Prostate gland (tissue), 2 donors: ENCODE data around the gene CNPY4. TPM values are rescaled to one million over a fixed set of nuclear protein-coding genes. Genes with fewer than 3 reads are reported as not detected.

Source experiments
- DNase-seq: peaks from one replicate; pipeline ENCODE4 v3.0.0-alpha.2; 2019; ENCODE audit warnings: low spot score
- H3K27ac ChIP-seq, 2 donors: fragments of 200-600 bp; sonication (generic); 2 replicates each; pipeline ENCODE4 v1.5.1; 2017 to 2019
- H3K27me3 ChIP-seq: fragments of 200-600 bp; sonication (generic); replicated peaks from 2 replicates; pipeline ENCODE4 v1.5.1; 2019; ENCODE audit not compliant: insufficient read depth
- H3K36me3 ChIP-seq, 2 donors: fragments of 200-600 bp; sonication (generic); 1 replicate in 1 of 2; 2 replicates in 1 of 2; pipeline versions ENCODE4 v1.5.1 to v1.8.1; 2017 to 2019
- H3K4me1 ChIP-seq: fragments of 200-600 bp; sonication (generic); replicated peaks from 2 replicates; pipeline ENCODE4 v1.5.1; 2019
- H3K4me3 ChIP-seq, 2 donors: fragments of 200-600 bp; sonication (generic); 2 replicates each; pipeline ENCODE4 v1.5.1; 2017 to 2019
- H3K9me3 ChIP-seq: fragments of 200-600 bp; sonication (generic); 2 replicates; pipeline ENCODE4 v1.5.1; 2017
- CTCF ChIP-seq, 4 experiments: fragments of 200-600 bp in 2 of 4; fragments of 450-650 bp in 2 of 4; sonication (generic) in 2 of 4; IDR thresholded peaks; 1 replicate in 3 of 4; 2 replicates in 1 of 4; pipeline ENCODE4 v1.5.1; 2016 to 2019; ENCODE audit warnings: antibody characterized with exemption in 4 of 4, mild to moderate bottlenecking in 2 of 4, moderate library complexity in 2 of 4
- POLR2A ChIP-seq: fragments of 450-650 bp; IDR thresholded peaks from one replicate; pipeline ENCODE4 v1.6.1; 2016; ENCODE audit warnings: antibody characterized with exemption, mild to moderate bottlenecking
- POLR2AphosphoS5 ChIP-seq: sonication (generic); formaldehyde crosslinking; IDR thresholded peaks from one replicate; pipeline ENCODE4 v1.6.1; 2017; ENCODE audit warnings: antibody characterized with exemption
- WGBS: methylation state at CpG from one replicate; pipeline ENCODE4 v1.1.5; 2018; 5-methylcytosine and 5-hydroxymethylcytosine counted together
- intact Hi-C: fragments of 100-400 bp; cut with DNase I; formaldehyde crosslinking; loops from one replicate; pipeline ENCODE4 v1.14.2; 2022
- total RNA-seq, 2 donors: library from RNA; depleted of rRNA; stranded (reverse); fragments of >200 nt; gene quantifications; one replicate each; pipeline ENCODE4 v1.1.0, GENCODE V29; 2016

The CNPY4 gene
- total RNA-seq, 2 donors from 2014 or later = 1.6 to 16.1 TPM

- H3K27ac ChIP-seq = no peak overlapping the region
- peaks cover 2% of the 10 kb centered on the region for H3K4me1 ChIP-seq
- H3K36me3 ChIP-seq = peaks cover 14 to 48% of the 10 kb centered on the region in 2 donors
- intact Hi-C loops = no loop called here
- WGBS = 97% methylated on average over 7 of the region's 7 CpGs
- H3K4me3 ChIP-seq = no peak overlapping the region
- TF ChIP-seq POLR2A = no peak
- no peak for TF ChIP-seq CTCF (IDR thresholded peaks at IDR 0.05)
- no peak for TF ChIP-seq POLR2AphosphoS5
- no peaks in the 10 kb centered on the region for H3K27me3 ChIP-seq
- no peak for DNase-seq
- H3K9me3 ChIP-seq = no peaks in the 10 kb centered on the region
Observed at GRCh38 chr7:100074841-100075240, 44.6 kb upstream of the CNPY4 start.

- no peak overlapping the region for H3K27ac ChIP-seq
- H3K27me3 ChIP-seq = no peaks in the 10 kb centered on the region
- TF ChIP-seq POLR2AphosphoS5 (no peak), CTCF (IDR thresholded peaks at IDR 0.05) (no peak), POLR2A (no peak)
- no peaks in the 10 kb centered on the region for H3K9me3 ChIP-seq
- intact Hi-C loops = no loop called here
- H3K36me3 ChIP-seq = peaks cover 14 to 48% of the 10 kb centered on the region in 2 donors
- H3K4me1 ChIP-seq = peaks cover 8% of the 10 kb centered on the region
- WGBS = 91% methylated on average over 6 of the region's 6 CpGs
- no peak for DNase-seq
- H3K4me3 ChIP-seq = no peak overlapping the region
Observed at GRCh38 chr7:100075418-100075817, 44.0 kb upstream of the CNPY4 start.

- intact Hi-C loops = no loop called here
- TF ChIP-seq POLR2A (no peak), CTCF (IDR thresholded peaks at IDR 0.05) (no peak), POLR2AphosphoS5 (no peak)
- 95% methylated on average over 4 of the region's 4 CpGs for WGBS
- H3K9me3 ChIP-seq = no peaks in the 10 kb centered on the region
- H3K36me3 ChIP-seq = peaks cover 2 to 33% of the 10 kb centered on the region in 2 donors
- H3K27ac ChIP-seq = no peak overlapping the region
- H3K27me3 ChIP-seq = no peaks in the 10 kb centered on the region
- no peak for DNase-seq
- H3K4me3 ChIP-seq = no peak overlapping the region
- peaks cover 10% of the 10 kb centered on the region for H3K4me1 ChIP-seq
Observed at GRCh38 chr7:100077205-100077604, 42.2 kb upstream of the CNPY4 start.

GRCh38 chr7:100079024-100079560 lies 40.3 kb upstream of the CNPY4 start:
- H3K4me3 ChIP-seq = no peak overlapping the region
- intact Hi-C loops = no loop called here

More at GRCh38 chr7:100079024-100079560, 40.3 kb upstream of the CNPY4 start:
- Histone ChIP-seq H3K4me1 (peaks cover 10% of the 10 kb centered on the region), H3K36me3 (peaks cover 2 to 14% of the 10 kb centered on the region in 2 donors), H3K27ac (no peak overlapping the region), H3K27me3 (no peaks in the 10 kb centered on the region), H3K9me3 (no peaks in the 10 kb centered on the region)
- DNase-seq = no peak
- WGBS = 58% methylated on average over 7 of the region's 7 CpGs
- TF ChIP-seq POLR2A (no peak), CTCF (IDR thresholded peaks at IDR 0.05) (no peak), POLR2AphosphoS5 (no peak)
